ENCODE measurements around the gene STAM.

STAM gene

DNA sequence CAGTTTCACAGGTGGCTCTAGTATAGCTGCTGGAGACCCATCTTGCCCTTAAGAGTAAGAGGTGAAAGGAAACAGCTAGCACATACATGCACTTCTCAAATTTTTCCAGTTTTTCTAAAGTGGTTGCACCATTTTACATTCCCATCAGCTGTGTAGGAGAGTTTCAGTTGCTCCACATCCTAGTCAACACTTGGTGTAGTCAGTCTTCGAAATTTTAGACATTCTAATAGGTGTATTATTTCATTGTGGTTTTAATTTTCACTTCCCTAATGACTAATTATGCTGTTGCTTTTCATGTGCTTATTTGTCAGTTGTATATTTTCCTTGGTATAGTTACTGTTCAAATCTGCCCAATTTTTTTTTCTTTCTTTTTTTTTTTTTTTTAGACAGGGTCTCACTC lies 17.3 kb upstream of the STAM start:
- no peak for TF ChIP-seq TAF1 (IDR thresholded peaks at IDR 0.05; ENCODE audit: borderline replicate concordance, insufficient read depth, low read length)
- TF ChIP-seq, protein P1, sequence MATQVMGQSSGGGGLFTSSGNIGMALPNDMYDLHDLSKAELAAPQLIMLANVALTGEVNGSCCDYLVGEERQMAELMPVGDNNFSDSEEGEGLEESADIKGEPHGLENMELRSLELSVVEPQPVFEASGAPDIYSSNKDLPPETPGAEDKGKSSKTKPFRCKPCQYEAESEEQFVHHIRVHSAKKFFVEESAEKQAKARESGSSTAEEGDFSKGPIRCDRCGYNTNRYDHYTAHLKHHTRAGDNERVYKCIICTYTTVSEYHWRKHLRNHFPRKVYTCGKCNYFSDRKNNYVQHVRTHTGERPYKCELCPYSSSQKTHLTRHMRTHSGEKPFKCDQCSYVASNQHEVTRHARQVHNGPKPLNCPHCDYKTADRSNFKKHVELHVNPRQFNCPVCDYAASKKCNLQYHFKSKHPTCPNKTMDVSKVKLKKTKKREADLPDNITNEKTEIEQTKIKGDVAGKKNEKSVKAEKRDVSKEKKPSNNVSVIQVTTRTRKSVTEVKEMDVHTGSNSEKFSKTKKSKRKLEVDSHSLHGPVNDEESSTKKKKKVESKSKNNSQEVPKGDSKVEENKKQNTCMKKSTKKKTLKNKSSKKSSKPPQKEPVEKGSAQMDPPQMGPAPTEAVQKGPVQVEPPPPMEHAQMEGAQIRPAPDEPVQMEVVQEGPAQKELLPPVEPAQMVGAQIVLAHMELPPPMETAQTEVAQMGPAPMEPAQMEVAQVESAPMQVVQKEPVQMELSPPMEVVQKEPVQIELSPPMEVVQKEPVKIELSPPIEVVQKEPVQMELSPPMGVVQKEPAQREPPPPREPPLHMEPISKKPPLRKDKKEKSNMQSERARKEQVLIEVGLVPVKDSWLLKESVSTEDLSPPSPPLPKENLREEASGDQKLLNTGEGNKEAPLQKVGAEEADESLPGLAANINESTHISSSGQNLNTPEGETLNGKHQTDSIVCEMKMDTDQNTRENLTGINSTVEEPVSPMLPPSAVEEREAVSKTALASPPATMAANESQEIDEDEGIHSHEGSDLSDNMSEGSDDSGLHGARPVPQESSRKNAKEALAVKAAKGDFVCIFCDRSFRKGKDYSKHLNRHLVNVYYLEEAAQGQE (IDR thresholded peaks at IDR 0.05; ENCODE audit: insufficient read depth in 1 of 2, low read depth in 2 of 2, low read length in 2 of 2): no peak
- TF ChIP-seq SIN3A (IDR thresholded peaks at IDR 0.05; ENCODE audit: borderline replicate concordance, insufficient read depth, low read length): no peak
- no peak for TF ChIP-seq POLR2AphosphoS5 (IDR thresholded peaks at IDR 0.05; ENCODE audit: low read depth, low read length)
- no peak for TF ChIP-seq FOXP2 (optimal IDR thresholded peaks at IDR 0.05; ENCODE audit: borderline replicate concordance, extremely low read depth, extremely low read length, insufficient read depth)

DNA sequence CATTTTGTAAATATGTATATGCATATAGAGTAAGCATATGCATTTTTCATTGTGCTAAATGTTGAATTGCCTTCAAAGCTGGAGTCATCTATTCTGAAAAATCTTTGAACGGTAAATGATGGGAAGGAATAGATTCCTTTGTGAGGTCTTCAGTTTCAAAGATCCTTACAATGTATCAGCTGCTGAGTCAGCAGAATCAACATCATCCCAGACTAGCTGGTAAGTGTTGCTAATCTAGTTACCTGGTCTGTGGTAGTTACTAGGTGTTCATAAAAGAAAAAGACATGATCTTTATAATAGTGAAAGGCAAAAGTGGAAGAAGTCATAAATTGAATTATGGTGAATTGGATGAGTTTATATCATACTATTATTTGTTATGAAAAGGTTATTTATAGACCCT lies 10.6 kb upstream of the STAM start:
- TF ChIP-seq TAF1 (IDR thresholded peaks at IDR 0.05; ENCODE audit: borderline replicate concordance, insufficient read depth, low read length) (no peak), POLR2AphosphoS5 (IDR thresholded peaks at IDR 0.05; ENCODE audit: low read depth, low read length) (no peak), FOXP2 (optimal IDR thresholded peaks at IDR 0.05; ENCODE audit: borderline replicate concordance, extremely low read depth, extremely low read length, insufficient read depth) (no peak), SIN3A (IDR thresholded peaks at IDR 0.05; ENCODE audit: borderline replicate concordance, insufficient read depth, low read length) (no peak)
- TF ChIP-seq, protein P1 (IDR thresholded peaks at IDR 0.05; ENCODE audit: insufficient read depth in 1 of 2, low read depth in 2 of 2, low read length in 2 of 2): no peak

DNA sequence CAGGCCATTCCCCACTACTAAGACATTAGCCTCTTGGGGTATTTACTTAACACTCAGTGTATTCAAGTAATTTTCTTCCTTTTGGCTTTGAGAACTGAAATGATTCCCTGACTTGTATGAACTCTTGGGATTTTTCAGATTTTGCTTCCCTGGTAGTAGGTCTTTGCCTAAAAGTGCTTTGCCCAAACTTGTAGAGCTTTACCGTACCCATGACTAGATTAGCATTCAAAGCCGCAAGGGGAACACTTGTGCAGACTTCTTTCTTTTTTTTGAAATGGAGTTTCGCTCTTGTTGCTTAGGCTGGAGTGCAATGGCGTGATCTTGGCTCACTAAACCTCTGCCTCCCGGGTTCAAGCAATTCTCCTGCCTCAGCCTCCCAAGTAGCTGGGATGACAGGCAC lies 6.1 kb upstream of the STAM start:
- TF ChIP-seq POLR2AphosphoS5 (IDR thresholded peaks at IDR 0.05; ENCODE audit: low read depth, low read length): no peak
- TF ChIP-seq FOXP2 (optimal IDR thresholded peaks at IDR 0.05; ENCODE audit: borderline replicate concordance, extremely low read depth, extremely low read length, insufficient read depth): no peak
- TF ChIP-seq SIN3A (IDR thresholded peaks at IDR 0.05; ENCODE audit: borderline replicate concordance, insufficient read depth, low read length): no peak
- no peak for TF ChIP-seq TAF1 (IDR thresholded peaks at IDR 0.05; ENCODE audit: borderline replicate concordance, insufficient read depth, low read length)

DNA sequence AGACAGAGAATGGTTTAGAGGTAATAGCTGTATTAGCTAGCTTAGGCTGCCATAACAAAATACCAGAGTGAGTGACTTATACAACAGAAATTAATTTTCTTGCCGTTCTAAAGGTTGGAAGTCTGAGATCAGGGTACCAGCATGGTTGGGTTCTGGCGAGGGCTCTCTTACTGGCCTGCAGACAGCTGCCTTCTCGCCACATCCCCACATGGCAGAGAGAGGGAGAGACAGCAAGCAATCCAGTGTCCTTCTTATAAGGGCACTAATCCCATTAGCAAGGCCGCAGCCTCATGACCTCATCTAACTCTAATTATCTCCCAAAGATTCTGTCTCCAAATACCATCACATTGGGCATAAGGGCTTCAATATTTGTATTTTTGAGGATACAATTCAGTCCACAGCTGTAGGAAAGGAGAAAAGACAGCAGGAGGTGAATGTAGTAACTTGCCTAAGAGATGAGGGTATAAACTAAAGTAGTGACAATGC lies 3.6 kb upstream of the STAM start:
- TF ChIP-seq, protein P1 (IDR thresholded peaks at IDR 0.05; ENCODE audit: insufficient read depth in 1 of 2, low read depth in 2 of 2, low read length in 2 of 2): no peak
- no peak for TF ChIP-seq POLR2AphosphoS5 (IDR thresholded peaks at IDR 0.05; ENCODE audit: low read depth, low read length)
- no peak for TF ChIP-seq FOXP2 (optimal IDR thresholded peaks at IDR 0.05; ENCODE audit: borderline replicate concordance, extremely low read depth, extremely low read length, insufficient read depth)
- no peak for TF ChIP-seq SIN3A (IDR thresholded peaks at IDR 0.05; ENCODE audit: borderline replicate concordance, insufficient read depth, low read length)
- no peak for TF ChIP-seq TAF1 (IDR thresholded peaks at IDR 0.05; ENCODE audit: borderline replicate concordance, insufficient read depth, low read length)

DNA sequence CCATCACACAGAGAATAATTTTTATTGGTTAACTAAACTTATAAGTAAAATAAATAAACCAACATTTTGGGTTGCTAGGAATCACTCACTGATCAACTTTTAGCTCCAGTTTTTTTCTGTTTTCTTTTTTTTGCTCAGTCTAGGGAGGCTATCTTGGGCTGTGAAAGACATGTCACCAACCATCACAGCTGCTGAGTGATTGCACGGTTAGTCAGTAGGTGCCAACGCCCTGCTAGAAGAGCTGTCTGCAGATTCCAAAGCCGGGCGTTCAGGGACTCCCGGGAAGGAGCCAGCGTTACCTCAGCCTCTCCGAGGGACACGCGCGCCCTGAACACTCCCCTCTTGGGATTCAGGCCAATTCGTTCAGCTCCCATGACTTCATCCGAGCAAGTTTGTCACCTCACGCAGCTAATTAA lies 604 bp upstream of the STAM start:
- no peak for TF ChIP-seq FOXP2 (optimal IDR thresholded peaks at IDR 0.05; ENCODE audit: borderline replicate concordance, extremely low read depth, extremely low read length, insufficient read depth)
- TF ChIP-seq TAF1 (IDR thresholded peaks at IDR 0.05; ENCODE audit: borderline replicate concordance, insufficient read depth, low read length): no peak
- TF ChIP-seq POLR2AphosphoS5 (IDR thresholded peaks at IDR 0.05; ENCODE audit: low read depth, low read length): no peak
- TF ChIP-seq, protein P1 (IDR thresholded peaks at IDR 0.05; ENCODE audit: insufficient read depth in 1 of 2, low read depth in 2 of 2, low read length in 2 of 2): no peak
- TF ChIP-seq SIN3A (IDR thresholded peaks at IDR 0.05; ENCODE audit: borderline replicate concordance, insufficient read depth, low read length): no peak

All from PFSK-1 (cell line).